Upper lobe of left lung (tissue), 6 donors: ENCODE data around the gene KCNJ6. TPM values are rescaled to one million over a fixed set of nuclear protein-coding genes. Genes with fewer than 3 reads are reported as not detected.

Experiments used
- ATAC-seq, 2 donors: fragments of 200-7000 bp; cut with Tn5 transposase; one replicate each; pipeline ENCODE4 v1.9.1; 2022; ENCODE audit warnings: mild to moderate bottlenecking in 2 of 2, moderate library complexity in 2 of 2; ENCODE audit not compliant: low FRiP score in 2 of 2
- DNase-seq, 2 donors: peaks; one replicate each; pipeline ENCODE4 v3.0.0-alpha.2; 2019 to 2020
- H3K27ac ChIP-seq, 4 donors: fragments of 200-600 bp; sonication (generic); one replicate each; pipeline ENCODE4 v1.5.1; 2016 to 2019
- H3K27me3 ChIP-seq, 4 donors: fragments of 200-600 bp; sonication (generic); one replicate each; pipeline ENCODE4 v1.5.1; 2017 to 2019
- H3K36me3 ChIP-seq, 4 donors: fragments of 200-600 bp; sonication (generic); one replicate each; pipeline ENCODE4 v1.5.1; 2016 to 2019
- H3K4me1 ChIP-seq, 4 donors: fragments of 200-600 bp; sonication (generic); one replicate each; pipeline ENCODE4 v1.5.1; 2018 to 2019
- H3K4me3 ChIP-seq, 4 donors: fragments of 200-600 bp; sonication (generic); one replicate each; pipeline ENCODE4 v1.5.1; 2017 to 2019; ENCODE audit warnings: mild to moderate bottlenecking in 2 of 4, moderate library complexity in 1 of 4
- H3K9me3 ChIP-seq, 4 donors: fragments of 200-600 bp; sonication (generic); one replicate each; pipeline ENCODE4 v1.5.1; 2018 to 2019
- CTCF ChIP-seq, 6 experiments: fragments of 450-650 bp in 4 of 6; fragments of 200-600 bp in 2 of 6; sonication (generic) in 2 of 6; IDR thresholded peaks; one replicate each; pipeline ENCODE4 v1.5.1; 2016 to 2019; ENCODE audit warnings: antibody characterized with exemption in 6 of 6
- EP300 ChIP-seq, 4 donors: sonication (generic); formaldehyde crosslinking; IDR thresholded peaks; one replicate each; pipeline ENCODE4 v1.5.1; 2017; ENCODE audit warnings: antibody characterized with exemption in 4 of 4, control low read depth in 2 of 4
- POLR2A ChIP-seq, 4 donors: fragments of 450-650 bp; IDR thresholded peaks; one replicate each; pipeline ENCODE4 v1.5.1; 2016 to 2017; ENCODE audit warnings: antibody characterized with exemption in 4 of 4, mild to moderate bottlenecking in 2 of 4
- POLR2AphosphoS5 ChIP-seq, 2 donors: sonication (generic); formaldehyde crosslinking; IDR thresholded peaks; one replicate each; pipeline ENCODE4 v1.5.1; 2017; ENCODE audit warnings: antibody characterized with exemption in 2 of 2
- WGBS, 2 donors: methylation state at CpG; one replicate each; pipeline ENCODE4 v1.1.5; 2017 to 2018; 5-methylcytosine and 5-hydroxymethylcytosine counted together
- total RNA-seq, 6 donors: library from RNA; depleted of rRNA in 4 of 6; stranded (reverse); fragments of >200 nt in 4 of 6; gene quantifications; one replicate each; pipeline versions ENCODE4 v1.1.0 to v1.2.1, GENCODE V29; 2016 to 2021
- donor health status: DM: no; HTN: no; CAD: no; lungs with moderate emphysema.
- donor health status: DM: no; HTN: yes; CAD: no; lungs with severe emphysema.

KCNJ6 gene
- total RNA-seq, 6 donors from 2014 or later: 0.06 to 0.15 TPM; not detected in 4

DNA sequence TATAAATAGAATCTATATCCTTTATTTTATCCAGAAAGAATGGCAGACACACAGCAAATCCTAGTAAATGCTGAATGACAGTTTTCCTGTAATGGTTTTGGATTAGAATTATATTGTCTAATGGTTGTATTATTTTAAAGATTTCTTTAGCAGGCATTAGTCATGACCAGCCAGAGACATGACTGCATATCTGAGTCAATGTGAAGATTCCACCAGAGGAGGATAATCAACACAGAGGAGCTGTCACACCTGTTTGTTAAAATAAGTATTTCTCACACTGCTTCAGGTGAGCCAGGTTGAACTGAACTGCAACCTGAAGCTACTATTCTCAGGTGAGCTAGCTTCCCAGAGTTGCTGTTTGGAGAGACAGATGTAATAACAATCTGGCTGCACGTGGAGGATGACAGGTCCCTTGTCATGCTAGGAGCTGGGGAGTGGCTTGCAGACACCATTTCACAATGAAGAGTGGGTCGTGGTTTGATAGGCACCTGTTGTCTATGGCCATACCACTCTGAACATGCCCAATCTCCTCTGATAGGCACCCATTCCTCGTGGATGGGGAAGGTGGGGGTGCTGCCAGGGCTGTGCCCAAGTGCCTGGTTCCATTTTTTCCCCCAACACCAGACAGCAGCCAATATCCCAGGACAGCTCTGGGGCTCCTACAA is 94.3 kb downstream of the KCNJ6 start:
- Histone ChIP-seq H3K4me3 (no peak overlapping the region), H3K36me3 (no peaks in the 10 kb centered on the region), H3K4me1 (no peaks in the 10 kb centered on the region), H3K9me3 (no peaks in the 10 kb centered on the region), H3K27ac (no peak overlapping the region), H3K27me3 (no peaks in the 10 kb centered on the region)
- ATAC-seq (no peak), DNase-seq (no peak)
- 54 to 62% methylated on average over 3 of the region's 3 CpGs for WGBS, 2 donors
- TF ChIP-seq EP300 (IDR thresholded peaks at IDR 0.05) (no peak), CTCF (IDR thresholded peaks at IDR 0.05) (no peak), POLR2AphosphoS5 (IDR thresholded peaks at IDR 0.05) (no peak), POLR2A (IDR thresholded peaks at IDR 0.05) (no peak)

DNA sequence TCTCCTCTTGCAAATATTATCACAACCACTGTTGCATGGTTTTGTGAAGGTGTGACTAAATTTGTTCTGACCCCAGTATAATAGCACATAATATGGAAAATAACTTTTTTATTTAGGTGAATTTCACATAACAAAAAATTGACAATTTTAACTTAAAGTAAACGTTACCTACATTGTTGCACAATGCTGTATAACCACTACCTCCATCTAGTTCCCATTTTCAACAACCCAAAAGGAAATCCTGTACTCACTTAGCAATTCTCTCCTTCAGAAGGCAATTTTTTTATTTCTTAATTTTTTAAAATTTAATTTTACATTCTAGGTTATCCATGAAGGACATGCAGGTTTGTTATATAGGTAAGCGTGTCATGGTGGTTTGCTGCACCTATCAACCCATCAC is 95.2 kb downstream of the KCNJ6 start:
- TF ChIP-seq POLR2A (IDR thresholded peaks at IDR 0.05): no peak
- no peak for TF ChIP-seq EP300 (IDR thresholded peaks at IDR 0.05)
- TF ChIP-seq POLR2AphosphoS5 (IDR thresholded peaks at IDR 0.05): no peak
- TF ChIP-seq CTCF (IDR thresholded peaks at IDR 0.05): no peak
- DNase-seq (no peak), ATAC-seq (no peak)
- Histone ChIP-seq H3K27me3 (no peaks in the 10 kb centered on the region), H3K4me1 (no peaks in the 10 kb centered on the region), H3K36me3 (no peaks in the 10 kb centered on the region), H3K9me3 (no peaks in the 10 kb centered on the region), H3K4me3 (no peak overlapping the region), H3K27ac (no peak overlapping the region)
- WGBS, 2 donors: 72 to 80% methylated on average over 2 of the region's 2 CpGs

DNA sequence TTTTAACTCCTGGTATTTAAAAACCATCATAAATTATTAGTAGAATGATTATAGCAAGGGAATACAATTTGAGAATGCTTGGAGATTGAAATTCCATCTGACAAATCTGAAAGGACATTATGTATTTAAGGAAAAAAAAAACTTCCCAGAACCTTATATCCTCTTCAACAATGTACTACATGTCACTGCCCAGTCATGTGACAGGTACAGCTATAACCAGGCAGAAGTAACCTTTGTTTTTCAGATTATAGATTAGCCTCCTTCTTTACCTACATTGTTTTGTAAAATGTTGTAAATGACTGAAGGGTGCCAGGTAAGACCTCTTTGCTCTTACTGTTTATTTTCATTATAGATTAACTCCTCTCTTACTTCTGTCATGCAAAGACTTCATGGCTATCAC is 96.9 kb downstream of the KCNJ6 start:
- no peaks in the 10 kb centered on the region for H3K36me3 ChIP-seq
- no peaks in the 10 kb centered on the region for H3K9me3 ChIP-seq
- no peak overlapping the region for H3K4me3 ChIP-seq
- DNase-seq: no peak
- TF ChIP-seq CTCF (IDR thresholded peaks at IDR 0.05) (no peak), EP300 (IDR thresholded peaks at IDR 0.05) (no peak), POLR2AphosphoS5 (IDR thresholded peaks at IDR 0.05) (no peak), POLR2A (IDR thresholded peaks at IDR 0.05) (no peak)
- H3K27me3 ChIP-seq: no peaks in the 10 kb centered on the region
- H3K27ac ChIP-seq: no peak overlapping the region
- H3K4me1 ChIP-seq: no peaks in the 10 kb centered on the region
- ATAC-seq: no peak

GRCh38 chr21:37817242-37817641 is 99.0 kb downstream of the KCNJ6 start:
- Histone ChIP-seq H3K9me3 (peaks cover 0 to 5% (median 0%) of the 10 kb centered on the region in 4 donors), H3K27ac (no peak overlapping the region), H3K27me3 (no peaks in the 10 kb centered on the region), H3K4me3 (no peak overlapping the region), H3K4me1 (no peaks in the 10 kb centered on the region), H3K36me3 (no peaks in the 10 kb centered on the region)
- no peak for TF ChIP-seq POLR2AphosphoS5 (IDR thresholded peaks at IDR 0.05)
- ATAC-seq (no peak), DNase-seq (no peak)

DNA sequence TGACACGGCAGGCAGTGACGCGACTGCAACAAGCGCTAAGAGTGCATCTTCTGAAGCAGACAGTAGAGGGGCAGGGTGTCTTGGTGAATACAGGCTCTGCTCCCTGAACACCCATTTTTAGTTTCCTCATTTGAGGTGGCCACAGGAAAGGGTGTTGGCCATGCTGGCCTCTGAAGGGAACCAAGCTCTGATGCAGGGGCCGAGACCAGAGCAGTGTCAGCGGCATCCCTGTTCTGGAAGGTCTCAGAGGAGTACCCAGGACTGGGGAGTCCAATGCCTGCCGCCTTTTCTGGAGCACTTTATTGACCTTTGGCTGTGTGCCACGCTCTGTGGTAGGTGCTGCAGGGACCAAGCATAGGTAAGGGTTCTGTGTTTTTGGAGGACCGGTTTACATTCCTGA is 100.4 kb downstream of the KCNJ6 start:
- 82 to 89% methylated on average over 3 to 9 of the region's 9 CpGs for WGBS, 2 donors

More for the DNA sequence above, 100.4 kb downstream of the KCNJ6 start:
- no peaks in the 10 kb centered on the region for H3K4me1 ChIP-seq
- ATAC-seq (peak; percentile 35 to 63), DNase-seq (peak; percentile 39 to 42)
- H3K27me3 ChIP-seq: no peaks in the 10 kb centered on the region
- H3K36me3 ChIP-seq: no peaks in the 10 kb centered on the region
- peaks cover 0 to 10% (median 0%) of the 10 kb centered on the region in 4 donors for H3K9me3 ChIP-seq
- H3K27ac ChIP-seq: peak overlapping the region in 1 of 4 donors; percentile 16
- H3K4me3 ChIP-seq: no peak overlapping the region
- TF ChIP-seq POLR2A (IDR thresholded peaks at IDR 0.05) (no peak), CTCF (IDR thresholded peaks at IDR 0.05) (no peak), EP300 (IDR thresholded peaks at IDR 0.05) (no peak), POLR2AphosphoS5 (IDR thresholded peaks at IDR 0.05) (no peak)
